HG03060 (cell line): ENCODE data around the gene SNRNP70.
"Not testable (repeated sequence)": the region's sequence is repeated elsewhere in the genome, so short reads cannot be mapped to it uniquely, and the experiment has no call there.

ENCODE experiments used
- ATAC-seq: cut with Tn5 transposase; IDR thresholded peaks from one replicate; pipeline ENCODE4 v1.9.1; 2021; ENCODE audit warnings: low read depth, moderate number of reproducible peaks; ENCODE audit not compliant: unreplicated experiment

Gene SNRNP70

DNA sequence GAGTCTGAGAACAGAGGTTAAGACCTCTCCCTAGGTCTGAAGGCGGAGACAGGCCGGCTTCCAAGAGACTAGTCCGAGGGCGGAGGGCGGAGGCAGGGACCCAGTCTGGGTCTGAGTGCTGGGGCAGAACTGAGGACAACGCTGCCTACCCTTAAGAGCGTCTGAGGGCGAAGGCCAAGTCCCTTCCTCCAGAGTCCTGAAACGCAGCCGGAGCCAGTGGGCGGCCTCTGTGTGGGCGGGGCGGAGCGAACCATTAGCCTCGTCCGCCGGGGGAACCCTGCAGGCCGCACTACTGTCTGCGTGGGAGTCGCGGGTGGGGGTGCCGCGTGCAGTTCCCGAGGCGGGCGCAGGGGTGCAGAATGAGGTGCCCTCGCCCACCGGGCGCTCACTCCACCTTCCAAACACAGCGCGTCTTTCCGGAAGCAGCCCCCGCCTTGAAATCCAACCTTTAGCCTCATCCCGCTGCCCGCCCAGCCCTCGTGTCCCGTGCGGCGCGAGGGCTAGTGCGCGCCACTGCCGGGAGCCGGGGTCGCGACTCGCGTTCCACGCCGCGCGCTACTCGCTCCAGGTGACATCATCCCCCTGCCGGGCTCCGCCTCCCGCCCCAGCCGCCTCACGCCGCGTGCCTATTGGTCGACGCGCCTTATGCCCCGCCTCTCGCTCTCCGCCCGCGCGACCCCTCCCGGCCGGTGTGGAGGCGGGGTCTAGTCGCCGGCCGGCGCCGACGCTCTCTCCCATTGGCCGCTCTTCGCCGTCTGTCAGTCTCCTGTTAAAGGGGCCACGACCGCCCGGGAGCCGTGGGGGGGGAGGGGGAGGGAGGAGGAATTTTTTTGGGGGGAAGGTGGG is 33.5 kb downstream of the SNRNP70 start, which contains the start of gene C19orf73:
TSS of gene C19orf73 (minus strand) at position 579 of the 846 bp plus-strand sequence. CDS start at position 458, 121 bp downstream.
- ATAC-seq: peak; percentile 41

DNA sequence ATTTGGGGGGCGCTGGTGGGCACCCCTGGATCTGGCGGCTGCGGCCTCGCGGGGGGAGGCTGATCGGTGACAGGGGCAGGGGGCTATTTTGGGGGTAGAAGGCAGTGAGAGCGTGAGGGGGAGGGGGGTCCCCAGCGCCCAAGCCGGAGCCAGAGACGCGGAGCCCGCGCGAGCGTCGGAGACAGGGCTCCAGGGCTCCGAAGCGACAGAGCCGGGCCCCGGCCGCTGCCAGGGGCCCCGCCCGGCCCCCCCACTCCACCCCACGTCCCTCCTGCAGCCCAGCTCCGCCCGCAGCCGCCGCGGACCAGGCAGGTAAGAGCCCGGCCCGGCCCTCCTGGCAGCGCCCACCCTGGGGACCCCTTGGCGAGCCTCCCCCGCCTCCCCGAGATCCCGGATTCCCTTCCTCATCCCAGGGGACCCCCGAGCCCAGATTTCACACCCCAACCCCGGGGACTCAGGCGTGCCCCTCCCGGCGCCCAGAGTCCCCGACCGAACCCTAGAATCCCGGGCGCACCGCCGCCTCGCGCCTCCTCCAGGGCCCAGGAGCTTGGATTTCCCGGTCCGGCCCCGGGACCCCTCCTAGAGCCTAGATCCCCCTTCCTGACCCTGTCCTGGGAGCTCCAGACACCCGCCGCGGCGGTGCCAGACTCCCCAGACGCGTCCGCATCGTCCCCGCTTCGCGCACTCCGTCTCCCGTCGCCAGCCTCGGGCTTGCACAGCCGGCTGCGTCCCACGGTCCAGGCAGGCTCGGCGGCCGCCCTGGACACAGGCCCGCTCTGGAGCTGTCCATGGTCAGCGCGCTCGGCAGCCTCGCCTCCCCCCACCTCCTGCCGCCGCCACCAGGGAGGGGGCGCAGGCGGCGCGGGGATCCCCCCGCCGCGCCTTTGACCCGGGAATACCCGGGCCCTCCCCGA is 34.4 kb downstream of the SNRNP70 start, which contains the start of gene PPFIA3:
TSS of gene PPFIA3 (plus strand) at position 134 of the 914 bp plus-strand sequence. CDS start 8,330 bp downstream, outside the sequence.
- no peak for ATAC-seq

DNA sequence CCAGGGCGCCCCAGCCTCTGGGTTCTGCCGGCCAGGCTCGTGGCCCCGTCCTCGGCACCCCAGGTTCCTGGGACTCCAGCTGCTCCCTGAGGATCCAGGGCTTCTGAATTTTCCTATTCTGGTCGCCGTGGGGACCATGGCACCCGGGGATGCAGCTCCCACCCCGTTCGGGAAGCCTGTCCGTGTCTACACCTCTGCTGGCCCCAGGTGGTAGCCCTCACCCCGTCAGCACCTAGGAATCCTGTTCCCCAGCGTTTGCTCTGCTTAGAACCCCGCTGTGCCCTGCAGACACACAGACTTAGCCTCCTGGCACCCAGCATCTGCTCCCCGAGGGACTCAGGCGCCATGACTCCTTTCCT is 35.1 kb downstream of the SNRNP70 start:
- no peak for ATAC-seq

DNA sequence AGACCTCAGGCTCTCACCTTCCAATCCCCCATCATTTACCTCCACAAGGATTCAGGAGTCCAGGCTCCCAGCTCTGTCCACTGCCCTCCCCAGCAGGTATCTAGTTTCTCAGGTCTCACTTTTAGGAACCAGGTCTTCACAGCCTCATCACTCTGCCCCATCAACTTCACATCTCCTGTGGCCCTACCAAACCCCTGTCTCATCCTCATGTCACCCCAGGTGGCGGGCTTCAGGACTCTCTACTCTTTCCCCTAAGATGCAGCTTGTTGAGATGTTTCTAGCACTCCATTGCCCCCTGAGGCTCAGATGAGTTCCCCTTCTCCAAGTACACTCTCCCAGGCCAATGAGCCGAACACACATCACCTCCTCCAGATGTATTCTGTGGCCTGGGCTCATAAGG is 35.6 kb downstream of the SNRNP70 start:
- ATAC-seq: no peak

DNA sequence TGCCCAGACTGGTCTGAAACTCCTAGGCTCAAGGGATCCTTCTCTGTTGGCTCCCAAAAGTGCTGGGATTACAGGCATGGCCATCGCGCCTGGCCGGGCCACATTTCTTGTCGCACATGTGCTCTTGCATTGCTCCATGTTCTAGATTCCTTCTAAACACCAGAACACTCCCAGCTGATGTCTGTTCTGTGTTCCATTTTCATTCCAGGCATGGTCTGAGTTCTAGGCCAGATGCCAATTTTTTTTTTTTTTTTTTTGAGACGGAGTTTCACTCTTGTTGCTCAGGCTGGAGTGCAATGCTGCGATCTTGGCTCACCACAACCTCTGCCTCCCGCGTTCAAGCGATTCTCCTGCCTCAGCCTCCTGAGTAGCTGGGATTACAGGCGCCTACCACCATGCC is 36.6 kb downstream of the SNRNP70 start:
- ATAC-seq: not testable (repeated sequence)

DNA sequence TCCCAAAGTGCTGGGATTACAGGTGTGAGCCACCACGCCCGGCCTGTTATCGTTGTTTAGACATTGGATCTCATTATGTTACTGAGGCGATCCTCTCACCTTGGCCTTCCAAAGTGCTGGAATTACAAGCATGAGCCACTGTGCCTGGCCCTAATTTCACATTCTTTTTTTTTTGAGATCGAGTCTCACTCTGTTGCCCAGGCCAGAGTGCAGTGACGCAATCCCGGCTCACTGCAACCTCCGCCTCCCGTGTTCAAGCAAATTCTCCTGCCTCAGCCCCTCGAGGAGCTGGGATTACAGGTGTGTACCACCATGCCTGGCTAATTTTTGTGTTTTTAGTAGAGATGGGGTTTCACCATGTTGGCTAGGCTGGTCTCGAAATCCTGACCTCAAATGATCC is 38.0 kb downstream of the SNRNP70 start:
- ATAC-seq: not testable (repeated sequence)

DNA sequence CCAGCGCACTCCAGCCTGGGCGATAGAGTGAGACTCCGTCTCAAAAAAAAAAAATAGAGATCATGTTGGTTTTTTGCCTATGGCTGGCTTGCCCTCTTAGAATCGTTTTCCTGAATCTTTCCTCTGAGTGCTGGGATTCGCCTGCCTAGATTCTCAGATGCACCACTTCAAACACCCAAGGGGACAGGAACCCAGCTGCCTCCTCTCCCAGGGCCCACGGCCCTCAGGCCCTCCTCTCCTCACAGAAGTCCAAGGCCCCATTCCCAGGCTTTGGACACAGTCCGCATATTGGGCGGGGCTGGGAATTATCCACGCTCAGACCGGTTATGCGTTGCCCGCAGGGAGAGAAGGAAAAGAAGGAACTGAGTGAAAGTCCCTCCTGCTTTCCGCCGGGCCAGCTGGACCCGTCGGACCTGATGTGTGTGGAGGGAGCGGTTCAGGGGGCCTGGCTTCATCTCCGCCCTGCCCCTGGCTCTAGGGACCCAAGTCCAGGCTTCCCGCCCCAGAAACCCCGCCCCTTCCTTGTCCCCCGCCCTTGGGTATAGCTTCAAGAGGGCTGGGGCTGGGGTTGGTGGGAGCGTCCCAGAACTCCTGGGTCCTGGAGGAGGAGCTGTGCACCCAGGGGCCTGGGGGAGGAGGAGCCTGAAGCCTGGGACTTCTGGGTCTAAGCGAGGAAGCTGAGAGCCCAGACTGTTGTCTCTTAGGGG is 39.9 kb downstream of the SNRNP70 start:
- ATAC-seq: no peak

DNA sequence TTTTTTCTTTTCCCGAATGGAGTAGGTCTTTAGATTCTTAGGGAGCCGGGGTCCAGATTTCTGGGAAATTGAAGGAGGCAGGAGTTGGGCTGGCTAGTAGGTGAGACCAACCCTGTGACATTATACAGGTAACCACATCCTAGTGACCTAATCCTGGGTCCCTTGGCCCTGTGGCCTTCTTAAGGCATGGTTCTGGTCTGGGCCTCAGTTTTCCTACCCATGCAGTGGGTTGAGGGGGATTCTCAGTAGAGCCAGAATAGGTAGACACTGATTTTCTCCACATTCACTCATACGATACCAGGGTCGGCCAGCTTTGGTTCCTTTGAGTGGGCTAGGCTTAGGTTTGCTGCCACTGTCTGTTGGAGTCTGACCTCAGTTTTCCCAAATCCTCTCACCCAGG is 41.3 kb downstream of the SNRNP70 start:
- no peak for ATAC-seq

DNA sequence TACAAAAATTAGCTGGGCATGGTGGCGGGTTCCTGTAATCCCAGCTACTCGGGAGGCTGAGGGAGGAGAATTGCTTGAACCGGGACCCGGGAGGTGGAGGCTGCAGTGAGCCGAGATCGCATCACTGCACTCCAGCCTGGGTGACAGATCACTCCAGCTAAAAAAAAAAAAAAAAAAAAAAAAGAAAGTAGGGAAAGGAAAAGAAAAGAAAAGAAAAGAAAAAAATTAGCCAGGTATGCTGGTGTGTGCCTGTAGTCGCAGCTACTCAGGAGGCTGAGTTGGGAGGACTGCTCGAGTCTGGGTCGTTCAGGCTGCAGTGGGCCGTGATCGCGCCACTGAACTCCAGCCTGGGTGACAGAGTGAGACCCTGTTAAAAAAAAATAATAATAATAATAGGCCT is 42.0 kb downstream of the SNRNP70 start:
- ATAC-seq: not testable (repeated sequence)

DNA sequence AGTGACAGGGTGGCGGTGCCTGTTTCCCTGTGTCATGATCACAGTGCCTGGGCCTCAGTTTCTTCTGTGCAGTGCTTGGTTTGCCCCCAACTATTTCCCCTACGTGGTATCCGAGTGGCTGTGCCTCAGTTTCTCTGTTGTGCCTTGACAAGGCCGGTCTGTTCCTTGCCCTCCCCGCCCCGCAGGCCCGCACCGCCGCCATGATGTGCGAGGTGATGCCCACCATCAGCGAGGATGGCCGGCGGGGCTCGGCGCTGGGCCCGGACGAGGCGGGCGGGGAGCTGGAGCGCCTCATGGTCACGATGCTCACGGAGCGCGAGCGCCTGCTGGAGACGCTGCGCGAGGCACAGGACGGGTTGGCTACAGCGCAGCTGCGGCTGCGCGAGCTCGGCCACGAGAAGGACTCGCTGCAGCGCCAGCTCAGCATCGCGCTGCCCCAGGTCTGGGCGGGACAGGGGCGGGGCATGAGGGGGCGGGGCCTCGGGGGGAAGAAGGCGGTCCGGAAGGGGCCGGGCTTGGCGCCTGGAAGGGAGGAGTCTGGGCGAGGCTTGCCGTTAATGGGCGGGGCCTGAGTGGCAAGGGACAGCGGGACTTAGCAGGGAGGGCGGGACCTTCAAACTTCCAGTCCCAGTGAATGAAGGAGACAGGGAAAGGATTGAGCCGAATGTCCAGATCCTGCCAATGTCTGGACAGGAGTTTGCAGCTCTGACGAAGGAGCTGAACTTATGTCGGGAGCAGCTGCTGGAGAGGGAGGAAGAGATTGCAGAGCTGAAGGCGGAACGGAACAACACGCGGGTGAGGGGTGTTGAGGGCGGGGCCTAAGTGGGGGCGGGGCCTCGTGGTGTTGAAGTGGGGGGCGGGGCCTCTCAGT is 42.7 kb downstream of the SNRNP70 start:
- peak; percentile 78 for ATAC-seq

DNA sequence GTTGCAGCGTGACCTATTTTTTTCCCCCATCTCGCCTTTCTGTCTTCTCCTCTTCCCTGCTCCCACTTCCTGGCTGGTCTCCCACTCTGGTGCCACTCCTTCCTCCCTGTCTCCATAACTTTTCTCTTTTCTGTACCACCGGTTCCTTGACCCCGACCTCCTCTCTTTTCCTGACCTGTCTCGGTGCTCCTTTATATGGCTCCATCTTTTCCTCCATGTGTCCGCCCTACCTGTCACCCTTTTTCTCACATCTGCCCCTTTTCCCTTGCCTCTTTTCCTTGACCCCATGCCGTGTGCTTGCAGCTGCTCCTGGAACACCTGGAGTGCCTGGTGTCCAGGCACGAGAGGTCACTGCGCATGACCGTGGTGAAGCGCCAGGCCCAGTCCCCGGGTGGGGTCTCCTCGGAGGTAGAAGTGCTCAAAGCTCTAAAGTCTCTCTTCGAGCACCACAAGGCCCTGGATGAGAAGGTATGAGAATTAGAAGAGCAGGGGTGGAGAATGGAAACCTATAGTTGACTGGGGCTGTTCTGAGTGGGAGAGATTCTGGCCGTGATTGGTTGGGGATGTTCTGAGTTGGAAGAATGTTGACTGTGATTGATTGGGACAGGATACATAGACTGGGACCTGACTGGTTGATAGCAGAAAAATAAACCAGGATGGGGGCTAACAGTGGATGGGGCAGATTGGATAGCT is 43.4 kb downstream of the SNRNP70 start:
- ATAC-seq: no peak

DNA sequence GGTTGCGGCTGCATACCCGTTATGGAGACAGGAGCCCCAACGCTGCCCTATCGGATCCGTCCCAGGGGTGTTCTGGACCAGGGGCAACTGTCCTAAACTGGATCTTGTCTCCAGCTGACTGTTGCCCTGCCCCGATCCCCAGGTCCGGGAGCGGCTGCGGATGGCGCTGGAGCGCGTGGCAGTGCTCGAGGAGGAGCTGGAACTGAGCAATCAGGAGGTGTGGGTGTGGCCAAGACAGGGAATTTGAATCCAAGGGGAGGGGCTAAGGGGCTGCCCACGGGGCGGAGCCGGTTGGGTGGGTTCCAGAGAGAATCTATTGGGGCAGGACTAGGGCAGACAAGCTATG is 44.0 kb downstream of the SNRNP70 start:
- no peak for ATAC-seq

DNA sequence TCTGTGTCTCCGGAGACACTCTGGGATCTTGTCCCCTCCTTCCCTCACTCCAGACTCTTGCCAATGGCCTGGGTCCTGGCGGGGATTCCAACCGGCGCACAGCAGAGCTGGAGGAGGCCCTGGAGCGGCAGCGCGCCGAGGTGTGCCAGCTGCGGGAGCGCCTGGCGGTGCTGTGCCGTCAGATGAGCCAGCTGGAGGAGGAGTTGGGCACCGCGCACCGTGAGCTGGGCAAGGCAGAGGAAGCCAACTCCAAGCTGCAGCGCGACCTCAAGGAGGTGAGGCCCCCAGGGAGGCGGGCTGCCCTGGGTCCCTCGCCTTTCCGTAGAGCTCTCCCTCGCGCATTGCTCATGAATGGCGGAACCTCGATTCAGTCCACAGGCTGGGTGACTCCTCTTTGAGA is 45.1 kb downstream of the SNRNP70 start:
- ATAC-seq: no peak

DNA sequence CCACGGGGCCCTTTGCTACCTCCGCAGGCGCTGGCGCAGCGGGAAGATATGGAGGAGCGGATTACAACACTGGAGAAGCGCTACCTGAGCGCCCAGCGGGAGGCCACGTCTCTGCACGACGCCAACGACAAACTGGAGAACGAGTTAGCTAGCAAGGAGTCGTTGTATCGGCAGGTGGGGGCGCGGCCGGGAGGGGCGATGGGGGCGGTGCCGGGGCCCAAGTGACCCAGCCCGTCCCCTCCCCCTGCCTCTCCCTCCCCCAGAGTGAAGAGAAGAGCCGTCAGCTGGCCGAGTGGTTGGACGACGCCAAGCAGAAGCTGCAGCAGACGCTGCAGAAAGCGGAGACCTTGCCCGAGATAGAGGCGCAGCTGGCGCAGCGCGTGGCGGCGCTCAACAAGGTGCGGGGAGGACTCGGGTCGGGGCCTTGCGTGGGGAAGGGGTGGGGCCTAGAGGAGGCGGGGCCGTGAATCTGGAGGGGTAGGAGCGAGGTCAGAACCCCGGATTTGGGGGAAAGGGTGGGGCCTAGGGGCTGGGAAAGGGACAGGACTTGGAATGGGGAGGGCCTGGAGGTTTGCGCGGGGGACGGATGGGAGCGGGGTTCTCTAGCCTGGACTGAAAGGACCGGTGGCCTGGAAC is 47.8 kb downstream of the SNRNP70 start:
- ATAC-seq: no peak

DNA sequence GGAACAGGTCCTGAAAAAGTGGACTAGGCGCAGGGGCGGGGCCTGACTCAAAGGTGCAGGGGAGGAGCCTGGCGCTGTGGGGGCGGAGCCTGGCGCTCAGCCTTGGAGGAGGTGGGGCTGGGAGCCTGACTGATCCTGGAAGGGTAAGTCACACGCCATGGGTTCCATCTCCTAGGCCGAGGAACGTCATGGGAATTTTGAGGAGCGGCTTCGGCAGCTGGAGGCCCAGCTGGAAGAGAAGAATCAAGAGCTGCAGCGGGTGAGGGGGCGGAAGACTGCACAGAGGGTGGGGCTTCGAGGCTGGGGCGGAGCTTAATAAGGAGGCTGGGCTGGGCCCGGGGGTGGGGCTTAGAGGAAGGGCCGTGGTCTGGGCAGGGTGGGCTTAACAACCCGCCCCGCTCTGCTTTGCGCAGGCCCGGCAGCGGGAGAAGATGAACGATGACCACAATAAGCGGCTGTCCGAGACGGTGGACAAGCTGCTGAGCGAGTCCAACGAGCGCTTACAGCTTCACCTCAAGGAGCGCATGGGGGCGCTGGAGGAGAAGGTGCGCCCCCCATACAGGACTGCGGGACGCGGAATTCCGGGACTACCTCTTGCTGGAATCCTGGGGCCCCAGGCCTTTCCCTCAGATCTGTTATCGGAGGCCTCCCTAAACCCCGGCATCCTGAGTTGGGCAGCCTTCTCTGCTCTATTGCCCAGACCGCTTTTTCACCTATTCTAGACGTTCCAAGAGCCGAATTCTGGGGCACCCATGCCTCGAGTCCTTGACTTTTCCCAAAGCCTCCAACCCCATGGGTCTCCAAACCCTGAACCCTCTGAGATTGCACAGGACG is 48.6 kb downstream of the SNRNP70 start:
- ATAC-seq: no peak

DNA sequence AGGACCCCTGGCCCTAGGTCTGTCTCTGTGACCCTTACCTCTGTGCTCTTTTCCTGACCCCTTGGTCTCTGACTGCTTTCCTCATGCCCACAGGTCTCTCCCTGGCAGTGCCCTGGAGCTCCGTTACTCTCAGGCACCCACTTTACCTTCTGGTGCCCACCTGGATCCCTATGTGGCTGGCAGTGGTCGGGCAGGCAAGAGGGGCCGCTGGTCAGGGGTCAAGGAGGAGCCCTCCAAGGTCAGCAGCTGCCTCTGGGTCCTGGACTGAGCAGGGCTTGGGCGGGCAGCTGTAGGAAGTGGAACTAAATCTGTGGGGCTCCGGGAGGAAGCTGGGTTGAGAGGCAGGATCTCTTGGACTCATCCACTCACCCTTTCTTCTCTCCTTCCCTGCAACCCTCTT is 50.4 kb downstream of the SNRNP70 start:
- ATAC-seq: no peak

DNA sequence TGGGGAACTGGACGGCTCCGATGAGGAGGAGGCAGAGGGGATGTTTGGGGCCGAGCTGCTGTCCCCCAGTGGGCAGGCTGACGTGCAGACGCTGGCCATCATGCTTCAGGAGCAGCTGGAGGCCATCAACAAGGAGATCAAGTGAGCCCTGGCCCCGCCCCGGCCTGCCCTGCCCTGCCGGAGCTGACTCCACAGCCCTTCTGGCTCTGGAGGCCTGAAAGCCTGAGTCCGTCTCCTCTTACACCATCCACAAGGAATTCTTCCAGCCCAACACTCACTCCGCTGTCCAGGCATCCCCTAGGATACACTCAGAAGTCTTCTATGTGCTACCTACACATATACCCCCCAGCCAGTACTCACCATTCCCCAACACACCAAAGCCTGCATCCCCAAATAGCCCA is 51.5 kb downstream of the SNRNP70 start:
- ATAC-seq: no peak

DNA sequence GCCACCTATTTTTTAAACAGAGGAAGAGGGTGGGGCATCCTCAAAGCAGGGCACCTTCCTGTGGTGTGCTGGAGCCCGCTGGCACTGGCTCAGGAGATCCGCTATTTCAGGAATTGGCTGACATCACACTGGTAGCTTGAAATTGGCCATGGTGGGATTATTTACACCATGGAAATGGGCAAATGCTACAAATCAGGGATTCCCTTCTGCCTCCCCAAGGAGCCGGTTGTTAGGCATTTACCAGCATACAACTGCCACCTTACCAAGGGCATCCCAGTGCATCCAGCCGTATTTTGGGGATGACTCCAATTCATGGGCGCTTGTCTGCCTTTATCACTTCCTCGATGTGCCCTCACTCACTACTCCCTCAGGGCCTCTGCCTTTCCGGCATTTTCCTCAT is 55.7 kb downstream of the SNRNP70 start:
- no peak for ATAC-seq
